Right hindlimb (tissue), 1 donor: Measurements from ENCODE around the gene KIF11.
"Not testable (repeated sequence)": the region's sequence is repeated elsewhere in the genome, so short reads cannot be mapped to it uniquely, and the experiment has no call there.

Experiments
- DNase-seq: peaks from one replicate; pipeline ENCODE4 v3.0.0-alpha.2; 2018

The KIF11 gene

GRCh38 chr10:92592761-92593618 is at the start of gene KIF11:
TSS of gene KIF11 (plus strand) at chr10:92593130. CDS start at chr10:92593376, 246 bp downstream.
- peak; percentile 98 for DNase-seq

DNA sequence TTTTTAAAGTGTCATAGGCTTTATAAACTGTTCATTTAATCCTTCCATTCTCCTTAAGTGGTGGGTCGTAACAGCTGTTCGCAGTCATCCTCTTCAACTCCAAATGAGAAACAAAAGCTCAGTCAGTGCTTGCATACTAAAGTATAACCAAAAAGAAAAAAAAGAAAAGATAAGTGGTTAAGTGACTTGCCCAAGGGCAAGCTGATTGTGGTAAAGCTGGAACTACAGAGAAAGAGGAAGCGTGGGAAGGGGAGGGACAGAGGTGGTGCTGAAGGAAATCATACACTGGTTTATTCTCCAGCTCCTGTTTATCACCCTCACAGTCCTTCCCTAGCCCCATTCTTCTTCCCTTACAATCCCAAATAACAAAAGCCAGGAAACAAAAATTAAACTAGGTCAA is 48.6 kb upstream of the KIF11 start:
- DNase-seq, result no peak

DNA sequence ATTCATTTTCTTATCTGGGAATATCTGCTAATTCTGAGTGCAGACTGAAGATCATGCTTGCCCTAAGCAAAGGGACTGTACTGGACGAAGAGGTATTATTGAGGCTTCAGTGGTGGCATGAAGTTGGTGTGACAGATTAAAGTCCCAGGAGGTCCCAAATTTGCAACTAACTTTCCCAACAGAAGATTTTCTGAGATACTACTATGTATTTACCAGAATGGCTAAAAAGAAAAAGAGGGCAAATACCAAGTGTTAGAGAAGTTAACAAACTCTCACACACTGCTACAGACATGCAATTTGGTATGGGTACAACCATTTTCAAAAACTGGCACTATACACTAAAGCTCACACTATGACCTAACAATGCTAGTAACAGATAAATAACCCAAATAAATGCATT is 47.4 kb upstream of the KIF11 start:
- no peak for DNase-seq

DNA sequence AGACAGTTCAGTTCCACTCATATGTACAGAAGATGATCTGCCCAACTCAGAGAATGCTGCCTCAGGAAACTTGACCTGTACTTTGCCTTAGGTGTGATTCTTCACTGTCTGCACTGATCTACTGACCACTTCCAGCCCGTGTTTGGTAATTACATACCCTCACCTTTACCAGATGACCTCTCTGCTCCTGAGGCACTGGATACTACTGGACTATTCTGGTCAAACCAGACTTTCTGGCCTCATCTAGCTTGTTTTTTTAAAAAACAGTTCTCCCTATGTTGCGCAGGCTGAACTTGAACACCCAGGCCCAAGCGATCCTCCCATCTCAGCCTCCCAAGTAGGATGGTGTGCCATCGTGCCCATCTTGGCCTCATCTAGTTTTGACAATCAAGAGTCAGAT is 45.3 kb upstream of the KIF11 start:
- no peak for DNase-seq

GRCh38 chr10:92550924-92551323 is 42.0 kb upstream of the KIF11 start:
- DNase-seq, result no peak

- DNase-seq, result no peak
Measured at GRCh38 chr10:92552310-92552709, 40.6 kb upstream of the KIF11 start.

GRCh38 chr10:92553959-92554358 is 39.0 kb upstream of the KIF11 start:
- DNase-seq, result no peak

DNA sequence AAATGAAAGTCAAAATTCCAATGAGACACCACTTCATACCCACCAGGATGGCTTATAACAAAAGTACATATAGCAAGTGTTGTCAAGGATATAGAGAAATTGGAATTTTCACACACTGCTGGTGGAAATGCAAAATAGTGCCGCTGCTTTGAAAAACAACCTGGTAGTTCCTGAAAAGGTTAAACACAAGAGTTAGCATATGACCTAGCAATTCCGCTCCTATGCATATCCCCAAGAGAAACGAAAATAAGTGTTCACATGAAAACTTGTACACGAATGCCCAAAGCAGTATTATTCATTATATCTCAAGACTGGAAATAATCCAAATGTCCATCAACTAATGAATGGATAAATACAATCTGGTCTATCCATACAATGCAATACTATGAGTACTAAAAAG is 33.9 kb upstream of the KIF11 start:
- no peak for DNase-seq

- DNase-seq, result no peak
Measured at GRCh38 chr10:92562424-92562823, 30.5 kb upstream of the KIF11 start.

DNA sequence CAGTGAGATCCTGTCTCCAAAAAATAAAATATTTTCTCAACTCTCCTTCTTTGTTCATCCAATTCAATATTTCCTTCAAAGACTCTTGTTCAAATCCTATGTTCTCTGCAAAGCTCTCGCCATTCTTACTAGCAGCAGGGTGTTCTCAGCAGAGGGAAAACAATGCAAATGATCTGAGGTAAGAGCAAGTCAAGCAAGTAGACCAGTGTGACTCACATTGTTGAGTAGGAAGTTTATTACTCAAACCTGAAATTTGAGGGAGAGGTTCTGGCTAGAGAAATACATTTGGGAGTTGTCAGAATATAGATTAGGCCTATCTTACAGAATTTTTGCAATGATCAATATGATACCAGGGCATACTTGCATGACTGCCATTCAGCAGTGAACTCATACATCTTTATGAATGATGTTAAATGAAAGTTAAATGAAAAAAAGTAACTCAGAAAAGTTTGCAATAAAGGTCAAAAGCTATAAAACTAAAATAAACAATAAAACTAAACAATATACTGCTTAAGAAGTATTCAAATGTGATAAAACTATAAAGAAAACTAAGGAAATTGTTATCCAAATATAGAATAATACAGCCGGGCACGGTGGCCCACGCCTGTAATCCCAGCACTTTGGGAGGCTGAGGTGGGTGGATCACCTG is 24.9 kb upstream of the KIF11 start:
- DNase-seq, result no peak

DNA sequence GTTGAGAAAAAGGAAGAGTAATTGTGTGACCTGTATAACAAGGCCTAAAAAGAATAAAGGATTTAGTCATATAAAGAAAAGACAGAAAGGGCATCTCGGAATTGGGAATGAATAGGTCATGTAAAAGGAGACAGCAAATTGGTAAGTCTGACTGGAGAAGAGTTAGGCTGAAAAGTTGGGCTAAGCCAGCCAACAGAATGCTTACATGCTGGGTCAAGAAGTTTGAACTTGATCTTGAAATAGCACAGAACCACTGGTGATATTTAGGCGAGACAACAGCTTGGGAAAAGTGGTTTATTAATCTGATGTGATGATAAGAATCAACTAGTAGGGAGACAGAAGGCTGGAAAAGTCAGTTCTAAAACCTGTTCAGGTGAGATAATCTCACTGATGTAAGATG is 23.9 kb upstream of the KIF11 start:
- no peak for DNase-seq

DNA sequence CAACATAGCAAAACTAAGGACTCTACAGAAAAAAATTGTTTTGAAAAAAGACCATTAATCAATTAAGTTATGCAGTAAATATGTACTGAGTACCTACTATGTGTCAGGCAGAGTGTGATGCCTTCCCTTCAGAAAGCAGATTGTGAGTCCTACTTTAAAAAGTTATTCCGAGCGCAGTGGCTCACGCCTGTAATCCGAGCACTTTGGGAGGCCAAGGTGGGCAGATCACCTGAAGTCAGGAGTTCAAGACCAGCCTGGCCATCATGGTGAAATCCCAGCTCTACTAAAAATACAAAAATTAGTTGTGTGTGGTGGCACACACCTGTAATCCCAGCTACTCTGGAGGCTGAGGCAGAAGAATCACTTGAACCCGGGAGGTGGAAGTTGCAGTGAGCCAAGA is 23.3 kb upstream of the KIF11 start:
- not testable (repeated sequence) for DNase-seq

DNA sequence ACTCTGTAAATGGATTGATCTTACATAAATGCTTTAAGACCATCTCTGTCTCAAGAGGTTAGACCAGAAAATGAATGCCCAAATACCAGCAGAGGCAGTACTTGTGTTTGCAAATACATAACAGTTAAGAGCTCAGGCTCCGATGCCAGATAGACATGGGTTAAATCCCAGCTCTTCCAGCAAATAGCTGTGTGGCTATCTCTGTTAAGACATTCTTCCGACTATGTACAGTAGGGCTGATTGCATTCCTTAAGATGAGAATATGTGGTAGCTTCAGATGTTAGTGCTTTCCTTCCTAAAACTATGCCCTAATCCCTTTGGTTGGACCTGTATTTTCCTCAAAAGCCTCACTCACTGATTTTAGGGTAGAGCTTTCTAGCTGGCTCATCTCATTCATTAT is 21.3 kb upstream of the KIF11 start:
- no peak for DNase-seq

- no peak for DNase-seq
Measured at GRCh38 chr10:92572362-92573090, 20.4 kb upstream of the KIF11 start.

- no peak for DNase-seq
Measured at GRCh38 chr10:92573091-92573797, 19.7 kb upstream of the KIF11 start.

DNA sequence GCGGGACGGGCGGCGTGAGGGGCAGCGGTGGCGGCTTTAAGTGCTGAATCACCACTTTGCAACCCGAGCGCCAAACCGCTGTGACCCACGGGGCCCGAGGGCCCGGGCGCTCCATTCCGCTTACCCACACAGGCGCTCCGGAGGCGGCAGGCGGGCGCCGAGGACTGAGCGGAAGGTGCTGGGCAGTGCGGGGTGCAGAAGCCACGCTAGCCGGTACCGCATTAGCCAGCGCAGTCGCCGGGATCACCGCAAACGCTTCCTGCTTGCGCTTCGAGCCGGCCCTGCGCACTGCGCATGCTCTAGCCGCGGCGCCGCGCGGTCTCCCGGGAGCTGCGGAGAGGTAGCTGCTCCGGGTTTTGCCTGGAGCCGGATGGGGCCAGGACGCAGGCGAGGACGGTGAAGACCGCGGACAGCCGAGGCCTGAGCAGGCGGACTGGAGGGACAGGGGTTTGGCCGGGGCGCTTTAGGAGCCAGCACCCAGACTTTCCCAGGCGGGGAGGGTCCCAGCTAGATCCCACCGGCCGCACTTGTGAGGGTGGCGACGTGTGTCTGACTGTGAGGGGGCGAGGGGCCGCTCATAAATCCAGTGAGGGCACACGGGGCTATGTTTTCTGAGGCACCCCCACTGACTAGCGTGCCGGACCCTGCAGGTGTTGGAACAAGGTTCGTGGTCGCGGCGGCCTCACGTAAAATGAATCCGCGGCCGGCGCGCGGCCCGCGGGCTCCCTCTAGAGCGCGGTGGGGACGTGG is 19.0 kb upstream of the KIF11 start, which contains the start of gene IDE:
Gene IDE, minus strand, starts transcription at position 296 of the 750 bp plus-strand sequence. Its CDS starts 74 bp downstream, at position 222.
- DNase-seq, result peak; percentile 91

- DNase-seq, result no peak
Measured at GRCh38 chr10:92574548-92575261, 18.2 kb upstream of the KIF11 start.

- no peak for DNase-seq
Measured at GRCh38 chr10:92575961-92576360, 17.0 kb upstream of the KIF11 start.

GRCh38 chr10:92582347-92582746 is 10.6 kb upstream of the KIF11 start:
- not testable (repeated sequence) for DNase-seq

DNA sequence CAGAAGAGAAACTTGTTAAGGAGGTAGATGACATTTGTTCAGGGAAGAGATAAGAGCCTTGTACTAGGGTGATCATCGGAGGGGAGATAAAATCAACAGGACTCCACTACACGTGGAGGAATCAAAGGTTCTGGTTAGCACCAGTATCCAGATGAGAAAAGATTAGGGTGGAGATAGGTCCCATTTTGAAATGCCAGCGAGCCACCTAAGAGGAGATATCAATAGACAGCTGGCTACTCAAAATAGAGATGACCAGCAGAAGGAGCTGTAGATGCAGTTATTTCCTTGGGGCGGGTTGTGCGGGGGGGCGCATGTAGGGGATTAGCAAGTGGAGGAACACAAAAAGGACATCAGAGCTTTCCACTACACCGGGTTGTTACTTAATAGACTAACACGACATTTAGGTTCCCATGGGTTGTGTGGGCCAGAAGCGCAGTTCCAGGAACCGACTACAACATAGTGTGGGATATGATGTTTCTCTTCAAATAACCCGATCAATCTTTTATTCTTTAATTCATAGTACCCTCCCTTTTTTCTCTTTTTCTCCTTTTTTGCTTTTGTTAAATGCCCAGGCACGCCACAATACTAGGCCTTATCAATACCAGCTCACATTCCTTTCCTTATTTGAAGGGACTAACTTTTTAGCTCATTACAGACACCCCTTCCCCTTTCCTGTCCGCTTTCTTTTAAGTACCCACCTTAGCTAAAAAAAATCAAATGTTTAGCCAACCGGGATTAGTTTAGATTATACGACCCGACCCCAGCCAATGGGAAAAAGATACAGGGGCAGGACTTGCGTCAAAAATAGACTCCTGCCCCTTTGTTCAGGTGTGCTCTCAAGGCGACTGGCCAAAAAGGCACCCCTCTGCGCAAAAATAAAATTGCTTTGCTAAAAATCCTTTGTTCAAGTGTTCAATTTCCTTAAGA is 2.0 kb upstream of the KIF11 start:
- peak; percentile 50 for DNase-seq
